Endodermal cell (in vitro differentiated cells): ENCODE measurements around the gene PTRH2. TPM values are rescaled to one million over a fixed set of nuclear protein-coding genes. Genes with fewer than 3 reads are reported as not detected.
"Not testable (repeated sequence)": the region's sequence is repeated elsewhere in the genome, so short reads cannot be mapped to it uniquely, and the experiment has no call there.

Source experiments
- DNase-seq: peaks from one replicate; pipeline ENCODE4 v3.0.0-alpha.2; 2017
- H3K27ac ChIP-seq: 2 replicates; pipeline ENCODE4 v1.5.1; 2013; ENCODE audit warnings: mild to moderate bottlenecking, low read depth, low read length, moderate library complexity
- H3K27me3 ChIP-seq: 2 replicates; pipeline ENCODE4 v1.6.1; 2013; ENCODE audit warnings: mild to moderate bottlenecking, low read length, moderate library complexity; ENCODE audit not compliant: insufficient read depth, control insufficient read depth, poor library complexity, severe bottlenecking
- H3K36me3 ChIP-seq: 2 replicates; pipeline ENCODE4 v1.7.0; 2013; ENCODE audit warnings: mild to moderate bottlenecking, low read length, moderate library complexity; ENCODE audit not compliant: control insufficient read depth, insufficient read depth
- H3K4me1 ChIP-seq: one replicate; pipeline ENCODE4 v1.7.0; 2013; ENCODE audit warnings: low read length; ENCODE audit not compliant: control insufficient read depth, insufficient read depth
- H3K4me3 ChIP-seq: 2 replicates; pipeline ENCODE4 v1.5.1; 2013; ENCODE audit warnings: mild to moderate bottlenecking, low read length, moderate library complexity
- H3K9ac ChIP-seq: 2 replicates; pipeline ENCODE4 v1.6.1; 2013; ENCODE audit warnings: mild to moderate bottlenecking, low read length, moderate library complexity; ENCODE audit not compliant: poor library complexity, severe bottlenecking; ENCODE audit errors: extremely low read depth
- H3K9me3 ChIP-seq: 2 replicates; pipeline ENCODE4 v1.6.1; 2013; ENCODE audit warnings: mild to moderate bottlenecking, low read length, moderate library complexity; ENCODE audit not compliant: control insufficient read depth
- H3K27ac Mint-ChIP-seq: 2 replicates; pipeline ENCODE4 v1.8.0; 2020; ENCODE audit warnings: mixed read lengths
- H3K27me3 Mint-ChIP-seq: 2 replicates; pipeline ENCODE4 v1.8.0; 2021; ENCODE audit warnings: mild to moderate bottlenecking, mixed read lengths; ENCODE audit not compliant: insufficient read depth
- H3K36me3 Mint-ChIP-seq: 2 replicates; pipeline ENCODE4 v1.8.0; 2020; ENCODE audit warnings: low read depth, mixed read lengths
- H3K4me1 Mint-ChIP-seq: 2 replicates; pipeline ENCODE4 v1.8.0; 2020; ENCODE audit warnings: mixed read lengths
- H3K4me3 Mint-ChIP-seq: 2 replicates; pipeline ENCODE4 v1.8.0; 2020; ENCODE audit warnings: mild to moderate bottlenecking, moderate library complexity, mixed read lengths
- H3K9me3 Mint-ChIP-seq: 2 replicates; pipeline ENCODE4 v1.8.0; 2020; ENCODE audit warnings: mild to moderate bottlenecking, mixed read lengths
- CTCF ChIP-seq: fragments of 200-600 bp; sonication (generic); conservative IDR thresholded peaks from 2 replicates; pipeline ENCODE4 v1.5.0; 2021; ENCODE audit warnings: antibody characterized with exemption, mild to moderate bottlenecking
- WGBS, 2 experiments: methylation state at CpG; one replicate each; pipeline versions ENCODE4 v1.1.5 to v1.1.7; 2013; ENCODE audit warnings: missing lambda C conversion rate in 2 of 2, mixed read lengths in 1 of 2; ENCODE audit not compliant: insufficient coverage in 1 of 2, insufficient read length in 1 of 2; 5-methylcytosine and 5-hydroxymethylcytosine counted together
- long read RNA-seq, 4 experiments: library from polyadenylated mRNA in 2 of 4; library from RNA in 1 of 4; library from capped mRNA in 1 of 4; stranded (forward) in 3 of 4; unstranded in 1 of 4; transcript quantifications; one replicate each; pipeline ENCODE4 v2.0.0, GENCODE V29; 2020 to 2021; ENCODE audit warnings: inconsistent platforms in 1 of 4
- polyA plus RNA-seq, 2 experiments: library from polyadenylated mRNA; stranded (reverse); fragments of 50-300 nt; gene quantifications; one replicate each; pipeline ENCODE4 v1.2.3, GENCODE V29; 2013
- total RNA-seq, 2 donors: library from RNA; stranded (reverse); fragmentation: NEBNext Ultra II Directional in 1 of 2; extraction: Animal tissue kit (Norgen Biotek cat#: 25700) in 1 of 2; gene quantifications; 2 replicates in 1 of 2; 3 replicates in 1 of 2; pipeline ENCODE4 v1.2.1, GENCODE V29; 2021

PTRH2 gene
- total RNA-seq: 10 to 100 TPM; 21.6 to 23.6 TPM
- polyA plus RNA-seq (2013, experiment 1 of 2): 27.0 TPM
- polyA plus RNA-seq (2013, experiment 2 of 2): 21.5 TPM
- long read RNA-seq, experiment 1, full-length matches to known transcripts: 12 of 13 reads
- long read RNA-seq, experiment 1, partial matches to known transcripts: 1 of 13 reads
- long read RNA-seq, experiment 1, other reads (novel, unspliced or antisense): 0 of 13 reads
- long read RNA-seq, experiment 2, full-length matches to known transcripts: 19 of 25 reads
- long read RNA-seq, experiment 2, partial matches to known transcripts: 1 of 25 reads
- long read RNA-seq, experiment 2, other reads (novel, unspliced or antisense): 5 of 25 reads
- long read RNA-seq, experiment 3, transcript PTRH2-202 (3 exons, 2,246 nt): major isoform, 20 of 36 reads
- long read RNA-seq, experiment 3, transcript PTRH2-201 (2 exons, 901 nt): minor isoform, 14 of 36 reads
- long read RNA-seq, experiment 3, partial matches to known transcripts: 1 of 36 reads
- long read RNA-seq, experiment 3, other reads (novel, unspliced or antisense): 1 of 36 reads
- long read RNA-seq, experiment 4, full-length matches to known transcripts: 12 of 15 reads
- long read RNA-seq, experiment 4, partial matches to known transcripts: 0 of 15 reads
- long read RNA-seq, experiment 4, other reads (novel, unspliced or antisense): 3 of 15 reads

DNA sequence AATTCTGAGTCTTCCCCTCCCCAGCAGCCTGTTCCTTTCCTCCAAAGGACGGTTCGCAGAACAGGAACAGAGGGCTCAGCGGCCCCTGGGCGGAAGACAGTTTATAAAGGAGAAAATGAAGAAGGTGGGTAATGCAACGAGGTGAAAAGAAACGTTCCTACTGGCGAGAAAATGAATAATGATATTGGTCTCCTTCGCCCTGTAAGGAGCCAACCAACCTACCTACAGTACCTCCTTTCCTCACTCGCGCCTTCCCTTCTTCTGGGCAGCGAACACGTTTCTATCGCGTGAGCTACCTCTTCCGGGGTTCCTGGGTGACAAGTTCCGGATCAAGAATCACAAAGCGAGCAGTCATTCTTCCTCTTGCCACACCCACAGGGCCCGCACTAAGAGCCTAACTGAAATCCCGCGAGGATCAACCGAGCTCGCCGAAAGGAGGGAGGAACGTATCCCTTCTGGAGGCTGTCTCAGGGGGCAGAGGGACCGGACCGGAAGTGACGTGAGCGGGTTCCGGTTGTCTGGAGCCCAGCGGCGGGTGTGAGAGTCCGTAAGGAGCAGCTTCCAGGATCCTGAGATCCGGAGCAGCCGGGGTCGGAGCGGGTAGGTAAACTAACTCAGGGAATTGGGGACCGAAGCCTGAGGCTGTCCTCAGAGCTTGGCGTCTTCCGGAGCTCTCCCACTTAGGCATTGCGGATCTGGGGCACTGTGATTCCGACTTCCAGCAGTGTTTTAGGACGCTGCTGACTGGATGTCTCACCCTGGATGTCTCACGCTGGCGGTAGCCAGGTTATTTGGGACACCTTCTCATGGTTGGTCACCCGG, at the start of gene PTRH2, which contains the start of gene VMP1:
Gene PTRH2 (minus strand): TSS at position 282 of the 822 bp plus-strand sequence. CDS start 9,452 bp downstream, outside the sequence.
Gene VMP1 (plus strand): TSS at position 506 of the 822 bp plus-strand sequence. CDS start 23,793 bp downstream, outside the sequence.
- Mint-ChIP-seq H3K27me3 (no peaks in the 10 kb centered on the region), H3K9me3 (no peaks in the 10 kb centered on the region), H3K36me3 (peaks cover 25% of the 10 kb centered on the region), H3K4me3 (peak within 1 kb of the TSS; percentile 97), H3K4me1 (peaks cover 18% of the 10 kb centered on the region), H3K27ac (peak within 1 kb of the TSS; percentile 99)
- Histone ChIP-seq H3K9me3 (no peaks in the 10 kb centered on the region), H3K4me3 (peak within 1 kb of the TSS; percentile 96), H3K27ac (peak within 1 kb of the TSS; percentile 92), H3K9ac (peak within 1 kb of the TSS; percentile 92), H3K4me1 (no peaks in the 10 kb centered on the region), H3K27me3 (no peaks in the 10 kb centered on the region), H3K36me3 (peaks cover 20% of the 10 kb centered on the region)
- 0 to 1% methylated on average over 26 to 42 of the region's 45 CpGs for WGBS, 2 experiments
- no peak for TF ChIP-seq CTCF
- DNase-seq: peak; percentile 100

- no peak overlapping the region for H3K9ac ChIP-seq
- H3K4me3 Mint-ChIP-seq: no peak overlapping the region
- WGBS, 2 experiments: 100% methylated on average over 1 of the region's 3 CpGs; no CpG with 5 or more reads in 1 of the 2 experiments
These were observed 49.1 kb upstream of the PTRH2 start for GRCh38 chr17:59756236-59756818.

GRCh38 chr17:59755069-59755468, 47.8 kb upstream of the PTRH2 start:
- not testable (repeated sequence) for H3K27me3 ChIP-seq, H3K9me3 Mint-ChIP-seq, H3K27ac ChIP-seq, H3K27ac Mint-ChIP-seq, H3K4me1 Mint-ChIP-seq, H3K4me3 Mint-ChIP-seq, DNase-seq, H3K27me3 Mint-ChIP-seq, H3K4me1 ChIP-seq, H3K4me3 ChIP-seq, H3K9ac ChIP-seq
- WGBS, 2 experiments: 71 to 95% methylated on average over 8 to 12 of the region's 12 CpGs
- peaks cover 20% of the 10 kb centered on the region for H3K36me3 ChIP-seq
- H3K36me3 Mint-ChIP-seq: peaks cover 19% of the 10 kb centered on the region
- H3K9me3 ChIP-seq: peaks cover 14% of the 10 kb centered on the region

More at GRCh38 chr17:59756236-59756818, 49.1 kb upstream of the PTRH2 start:
- H3K27ac Mint-ChIP-seq: peak overlapping the region; percentile 41
- no peak for DNase-seq
- peaks cover 5% of the 10 kb centered on the region for H3K4me1 Mint-ChIP-seq
- H3K36me3 Mint-ChIP-seq: peaks cover 23% of the 10 kb centered on the region
- Histone ChIP-seq H3K4me1 (no peaks in the 10 kb centered on the region), H3K27ac (peak overlapping the region; percentile 80), H3K9me3 (peaks cover 14% of the 10 kb centered on the region), H3K36me3 (peaks cover 20% of the 10 kb centered on the region), H3K27me3 (no peaks in the 10 kb centered on the region), H3K4me3 (no peak overlapping the region)
- H3K9me3 Mint-ChIP-seq: peaks cover 5% of the 10 kb centered on the region
- TF ChIP-seq CTCF: no peak
- H3K27me3 Mint-ChIP-seq: no peaks in the 10 kb centered on the region
